CD4-positive, CD25-positive, alpha-beta regulatory T cell (primary cell): ENCODE results near the gene ALX3. TPM values are rescaled to one million over a fixed set of nuclear protein-coding genes. Genes with fewer than 3 reads are reported as not detected.

Experiments used
- ATAC-seq, 2 donors: fragments of 150-1000 bp; cut with Tn5 transposase; one replicate each; pipeline ENCODE4 v1.10.0; 2021; ENCODE audit warnings: low read depth in 2 of 2, moderate number of reproducible peaks in 2 of 2, moderate library complexity in 1 of 2
- DNase-seq, 3 donors: peaks; one replicate each; pipeline versions ENCODE4 v3.0.0 to v3.0.0-alpha.2; 2012 to 2022; ENCODE audit warnings: mixed read lengths in 1 of 3
- H3K27ac ChIP-seq: one replicate; pipeline ENCODE4 v1.7.0; 2013; ENCODE audit warnings: mild to moderate bottlenecking, low read length; ENCODE audit not compliant: insufficient read depth, poor library complexity, severe bottlenecking
- H3K27me3 ChIP-seq: one replicate; pipeline ENCODE4 v1.7.0; 2013; ENCODE audit warnings: low read length; ENCODE audit not compliant: control insufficient read depth, insufficient read depth
- H3K36me3 ChIP-seq: one replicate; pipeline ENCODE4 v1.7.0; 2013; ENCODE audit warnings: mild to moderate bottlenecking, low read length, moderate library complexity; ENCODE audit not compliant: control insufficient read depth, insufficient read depth
- H3K4me1 ChIP-seq: 2 replicates; pipeline ENCODE4 v1.7.0; 2013; ENCODE audit warnings: mild to moderate bottlenecking, low read length; ENCODE audit not compliant: insufficient read depth, control insufficient read depth, poor library complexity, severe bottlenecking
- H3K4me3 ChIP-seq: one replicate; pipeline ENCODE4 v1.7.0; 2013; ENCODE audit warnings: low read depth, mild to moderate bottlenecking, low read length, moderate library complexity
- H3K9me3 ChIP-seq, 2 experiments: 1 replicate in 1 of 2; 2 replicates in 1 of 2; pipeline ENCODE4 v1.7.0; 2013; ENCODE audit warnings: low read length in 2 of 2, mild to moderate bottlenecking in 1 of 2, moderate library complexity in 1 of 2; ENCODE audit not compliant: control insufficient read depth in 2 of 2
- H3K27ac Mint-ChIP-seq, 3 donors: one replicate each; pipeline ENCODE4 v1.8.0; 2020 to 2022; ENCODE audit warnings: mild to moderate bottlenecking in 3 of 3, mixed read lengths in 3 of 3, moderate library complexity in 2 of 3
- H3K27me3 Mint-ChIP-seq: one replicate; pipeline ENCODE4 v1.8.0; 2022; ENCODE audit warnings: mild to moderate bottlenecking, mixed read lengths
- H3K36me3 Mint-ChIP-seq: one replicate; pipeline ENCODE4 v1.8.0; 2020; ENCODE audit warnings: mixed read lengths
- H3K4me1 Mint-ChIP-seq, 4 donors: one replicate each; pipeline ENCODE4 v1.8.0; 2020 to 2022; ENCODE audit warnings: mixed read lengths in 4 of 4, mild to moderate bottlenecking in 1 of 4
- H3K4me3 Mint-ChIP-seq, 4 donors: one replicate each; pipeline ENCODE4 v1.8.0; 2020 to 2022; ENCODE audit warnings: mild to moderate bottlenecking in 4 of 4, mixed read lengths in 4 of 4, moderate library complexity in 3 of 4
- H3K9me3 Mint-ChIP-seq, 7 donors: one replicate each; pipeline ENCODE4 v1.8.0; 2020 to 2022; ENCODE audit warnings: mixed read lengths in 7 of 7, mild to moderate bottlenecking in 3 of 7, moderate library complexity in 2 of 7
- polyA plus RNA-seq, 4 donors: library from polyadenylated mRNA; unstranded; fragments of 300-500 nt; fragmentation: Illumina TruSeq; gene quantifications; one replicate each; pipeline ENCODE4 v1.2.3, GENCODE V29; 2021
- total RNA-seq: library from RNA; stranded (reverse); gene quantifications from one replicate; pipeline ENCODE4 v1.2.3, GENCODE V29; 2022

ALX3 gene
- total and polyA plus RNA-seq, 5 donors from 2014 or later: not detected

DNA sequence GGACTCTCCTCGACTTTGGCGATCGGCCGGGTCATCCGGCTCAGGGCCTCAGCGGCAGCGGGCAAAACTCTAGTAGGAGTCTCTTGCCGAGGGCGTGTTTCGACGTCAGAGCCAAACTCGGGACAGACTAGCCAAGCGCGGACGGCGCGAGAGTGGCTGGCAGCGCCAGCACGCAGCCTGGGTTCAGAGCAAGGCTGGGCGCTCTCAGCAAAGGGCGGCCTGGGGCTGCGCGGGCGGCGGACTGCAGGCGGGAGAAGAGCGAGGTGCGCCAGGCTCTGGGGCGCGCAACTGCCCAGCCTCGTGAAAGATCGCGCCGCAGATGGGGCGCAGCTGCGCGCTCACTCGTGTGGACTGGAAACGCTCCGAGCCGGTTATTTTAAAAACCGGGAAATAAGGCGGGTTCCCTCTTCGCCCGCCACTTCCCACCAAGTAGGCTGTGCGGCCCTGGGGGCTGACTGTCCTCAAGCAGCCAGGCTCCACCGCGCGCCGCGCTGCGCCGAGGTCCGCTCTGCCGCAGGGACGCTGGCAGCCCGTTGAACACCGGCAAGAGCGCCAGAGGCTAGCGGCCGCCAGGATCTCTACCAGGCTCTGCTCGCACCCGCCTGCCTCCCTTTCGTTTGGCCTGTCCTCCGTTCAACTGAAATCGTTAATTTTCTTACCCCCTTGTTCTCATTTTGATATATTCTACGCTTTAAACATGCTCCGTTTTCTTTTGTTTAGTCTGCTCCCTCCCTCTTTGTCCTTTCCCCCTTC lies 2.4 kb downstream of the ALX3 start:
- Mint-ChIP-seq H3K27ac (peak overlapping the region in 1 of 3 donors; percentile 84), H3K27me3 (peaks cover 52% of the 10 kb centered on the region), H3K9me3 (peaks cover 0 to 2% (median 0%) of the 10 kb centered on the region in 7 donors), H3K36me3 (peaks cover 3% of the 10 kb centered on the region), H3K4me3 (peak overlapping the region; percentile 12 to 87 (median 60)), H3K4me1 (peaks cover 0 to 18% (median 7%) of the 10 kb centered on the region in 4 donors)
- ATAC-seq: no peak
- Histone ChIP-seq H3K4me3 (no peak overlapping the region), H3K27me3 (peaks cover 29% of the 10 kb centered on the region), H3K9me3 (no peaks in the 10 kb centered on the region), H3K4me1 (peaks cover 25% of the 10 kb centered on the region), H3K36me3 (no peaks in the 10 kb centered on the region), H3K27ac (no peak overlapping the region)
- DNase-seq: no peak

DNA sequence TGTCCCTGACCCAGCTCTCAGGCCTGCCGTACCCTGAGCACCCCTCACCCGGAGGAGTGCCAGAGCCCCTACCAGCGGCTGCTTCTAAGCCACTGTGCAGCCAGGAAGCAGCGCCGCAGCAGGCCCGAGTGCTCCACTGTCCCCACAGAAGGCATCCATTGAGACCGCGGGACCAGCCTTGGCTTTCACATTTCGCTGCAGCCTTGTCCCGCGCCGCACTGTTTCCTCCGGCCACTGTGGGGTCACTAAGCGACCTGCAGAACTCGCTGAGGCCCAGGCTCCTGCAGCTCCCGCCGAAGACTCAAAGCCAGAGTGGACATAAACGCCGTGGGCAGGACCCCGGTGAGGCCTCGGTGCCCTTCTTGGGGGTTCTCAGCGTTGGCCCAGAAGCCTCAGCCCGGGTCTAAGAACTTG lies 3.0 kb downstream of the ALX3 start:
- Histone ChIP-seq H3K4me1 (peaks cover 25% of the 10 kb centered on the region), H3K27ac (no peak overlapping the region), H3K9me3 (no peaks in the 10 kb centered on the region), H3K36me3 (no peaks in the 10 kb centered on the region), H3K27me3 (peaks cover 23% of the 10 kb centered on the region), H3K4me3 (no peak overlapping the region)
- peaks cover 0 to 18% (median 7%) of the 10 kb centered on the region in 4 donors for H3K4me1 Mint-ChIP-seq
- peaks cover 3% of the 10 kb centered on the region for H3K36me3 Mint-ChIP-seq
- DNase-seq (no peak), ATAC-seq (no peak)
- peaks cover 47% of the 10 kb centered on the region for H3K27me3 Mint-ChIP-seq
- H3K4me3 Mint-ChIP-seq: peak overlapping the region in 1 of 4 donors; percentile 87
- H3K27ac Mint-ChIP-seq: no peak overlapping the region
- peaks cover 0 to 2% (median 0%) of the 10 kb centered on the region in 7 donors for H3K9me3 Mint-ChIP-seq

DNA sequence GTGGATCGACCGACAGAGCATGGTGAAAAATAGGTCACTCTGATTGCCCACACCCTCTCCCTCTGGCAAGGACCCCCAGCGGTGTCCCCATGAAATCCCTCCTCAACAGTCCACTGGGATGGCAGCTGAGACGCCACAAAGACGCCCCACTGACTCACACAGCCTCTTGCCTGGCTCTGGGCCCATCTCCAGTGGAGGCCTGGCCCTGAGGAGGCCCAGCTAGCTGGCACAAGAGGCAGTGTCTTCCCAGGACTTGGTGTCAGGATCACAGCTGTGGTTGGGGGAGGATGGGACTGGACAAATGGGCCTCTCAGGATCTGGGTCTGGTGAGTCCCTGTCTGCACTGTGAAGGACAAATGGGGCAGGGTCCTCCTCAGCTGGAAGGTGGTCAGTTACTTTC lies 4.6 kb downstream of the ALX3 start:
- no peak for ATAC-seq
- Histone ChIP-seq H3K36me3 (no peaks in the 10 kb centered on the region), H3K4me3 (no peak overlapping the region), H3K27me3 (peaks cover 12% of the 10 kb centered on the region), H3K9me3 (no peaks in the 10 kb centered on the region), H3K4me1 (peaks cover 25% of the 10 kb centered on the region), H3K27ac (no peak overlapping the region)
- Mint-ChIP-seq H3K9me3 (peaks cover 0 to 2% (median 0%) of the 10 kb centered on the region in 7 donors), H3K4me1 (peaks cover 0 to 18% (median 9%) of the 10 kb centered on the region in 4 donors), H3K4me3 (no peak overlapping the region), H3K27ac (no peak overlapping the region), H3K36me3 (peaks cover 12% of the 10 kb centered on the region), H3K27me3 (peaks cover 31% of the 10 kb centered on the region)
- DNase-seq: no peak

DNA sequence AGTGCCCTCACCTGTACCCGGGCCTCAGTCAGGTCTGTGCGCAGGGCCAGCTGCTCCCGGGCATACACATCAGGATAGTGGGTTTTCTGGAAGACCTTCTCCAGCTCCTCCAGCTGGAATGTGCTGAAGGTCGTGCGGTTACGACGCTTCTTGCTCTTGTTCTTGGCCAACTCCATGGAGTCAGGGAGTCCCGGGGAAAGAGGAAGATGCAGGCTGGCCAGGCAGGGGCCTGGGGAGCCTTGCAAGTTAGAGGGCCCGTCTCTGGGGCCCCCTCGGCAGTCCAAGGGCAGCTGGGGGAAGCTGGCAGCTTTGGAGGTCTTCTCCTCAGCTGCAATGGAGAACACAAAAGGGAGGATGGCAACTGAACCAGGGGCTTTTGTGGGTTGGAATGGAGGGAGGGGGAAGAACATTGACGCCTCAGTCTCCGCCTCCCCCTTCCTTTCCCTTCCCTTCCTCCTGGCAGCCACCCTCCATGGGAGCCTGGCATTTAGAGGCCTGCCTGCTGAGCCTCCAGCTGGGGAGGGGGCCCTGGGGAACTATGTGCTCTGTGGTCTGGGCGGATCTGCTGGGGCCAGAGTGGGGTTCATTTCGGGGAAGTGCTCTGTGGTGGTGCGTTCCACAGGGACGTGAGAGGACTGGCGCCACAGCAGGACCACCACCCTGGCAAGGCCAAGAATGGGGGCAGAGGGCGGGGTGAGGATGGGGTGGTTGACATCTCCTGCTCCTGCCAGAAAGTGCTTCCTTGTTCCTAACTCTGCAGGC lies 5.7 kb downstream of the ALX3 start:
- no peak overlapping the region for H3K27ac Mint-ChIP-seq
- H3K27me3 ChIP-seq: peaks cover 12% of the 10 kb centered on the region
- H3K27me3 Mint-ChIP-seq: peaks cover 27% of the 10 kb centered on the region
- H3K27ac ChIP-seq: no peak overlapping the region
- H3K9me3 Mint-ChIP-seq: peaks cover 0 to 2% (median 0%) of the 10 kb centered on the region in 7 donors
- peaks cover 17% of the 10 kb centered on the region for H3K36me3 Mint-ChIP-seq
- no peak for ATAC-seq
- no peak overlapping the region for H3K4me3 Mint-ChIP-seq
- H3K4me1 Mint-ChIP-seq: peaks cover 0 to 15% (median 9%) of the 10 kb centered on the region in 4 donors
- H3K4me1 ChIP-seq: peaks cover 22% of the 10 kb centered on the region
- H3K36me3 ChIP-seq: no peaks in the 10 kb centered on the region
- no peaks in the 10 kb centered on the region for H3K9me3 ChIP-seq
- no peak overlapping the region for H3K4me3 ChIP-seq
- no peak for DNase-seq

DNA sequence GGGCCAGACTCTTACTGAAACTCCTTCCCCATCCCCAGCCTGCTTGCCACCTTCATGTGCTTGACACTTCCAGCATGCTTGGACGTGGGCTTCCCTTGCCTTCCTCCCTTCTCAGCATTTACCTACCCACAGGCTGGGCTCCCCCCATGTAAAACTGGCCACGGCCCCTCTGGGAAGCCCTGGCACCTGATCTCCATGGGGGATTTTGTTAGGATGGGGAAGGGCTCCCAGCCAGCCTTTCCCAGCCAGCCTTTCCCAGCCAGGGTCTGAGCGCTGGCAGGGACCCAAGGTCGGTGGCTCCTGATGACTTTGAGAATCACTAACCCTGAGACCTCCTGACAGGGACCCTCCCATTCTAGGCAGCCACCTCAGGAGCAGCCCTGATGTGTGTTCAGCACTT lies 6.7 kb downstream of the ALX3 start:
- peak overlapping the region in 1 of 3 donors; percentile 76 for H3K27ac Mint-ChIP-seq
- DNase-seq: no peak
- peaks cover 23% of the 10 kb centered on the region for H3K27me3 Mint-ChIP-seq
- H3K4me3 ChIP-seq: no peak overlapping the region
- H3K4me3 Mint-ChIP-seq: no peak overlapping the region
- H3K36me3 ChIP-seq: peaks cover 2% of the 10 kb centered on the region
- H3K4me1 ChIP-seq: peaks cover 12% of the 10 kb centered on the region
- ATAC-seq: no peak
- no peaks in the 10 kb centered on the region for H3K9me3 ChIP-seq
- H3K4me1 Mint-ChIP-seq: peaks cover 0 to 11% (median 9%) of the 10 kb centered on the region in 4 donors
- H3K27ac ChIP-seq: no peak overlapping the region
- peaks cover 12% of the 10 kb centered on the region for H3K27me3 ChIP-seq
- H3K9me3 Mint-ChIP-seq: peaks cover 0 to 2% (median 0%) of the 10 kb centered on the region in 7 donors
- peaks cover 19% of the 10 kb centered on the region for H3K36me3 Mint-ChIP-seq

DNA sequence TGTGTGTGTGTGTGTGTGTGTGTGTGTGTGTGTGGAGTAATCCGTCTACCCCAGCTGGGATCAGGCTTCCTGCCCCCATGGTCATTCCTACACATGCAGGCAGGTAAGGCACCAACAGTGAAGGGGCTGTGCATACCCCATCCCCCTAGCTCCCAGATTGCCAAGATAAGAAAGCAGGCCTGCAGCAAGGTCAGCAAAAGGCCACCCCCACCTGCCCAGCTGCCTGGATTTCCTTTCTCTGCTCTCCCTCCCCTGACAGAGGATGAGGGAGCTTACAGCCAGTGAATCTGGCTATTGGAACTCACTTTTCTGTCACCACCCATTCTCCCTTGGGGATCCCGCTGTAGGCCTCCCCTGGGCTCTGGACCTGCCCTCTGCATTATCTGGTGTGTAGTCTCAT lies 7.9 kb downstream of the ALX3 start:
- H3K36me3 Mint-ChIP-seq: peaks cover 23% of the 10 kb centered on the region

GRCh38 chr1:110061341-110061740 lies 9.1 kb downstream of the ALX3 start:
- Histone ChIP-seq H3K27ac (no peak overlapping the region), H3K27me3 (no peaks in the 10 kb centered on the region), H3K4me1 (no peaks in the 10 kb centered on the region), H3K9me3 (no peaks in the 10 kb centered on the region), H3K36me3 (peaks cover 26% of the 10 kb centered on the region), H3K4me3 (no peak overlapping the region)
- H3K27ac Mint-ChIP-seq: peak overlapping the region in 1 of 3 donors; percentile 69
- H3K9me3 Mint-ChIP-seq: no peaks in the 10 kb centered on the region
- peaks cover 31% of the 10 kb centered on the region for H3K36me3 Mint-ChIP-seq
- peaks cover 0 to 10% (median 5%) of the 10 kb centered on the region in 4 donors for H3K4me1 Mint-ChIP-seq
- DNase-seq: no peak
- peaks cover 7% of the 10 kb centered on the region for H3K27me3 Mint-ChIP-seq
- H3K4me3 Mint-ChIP-seq: no peak overlapping the region
- no peak for ATAC-seq

More for the DNA sequence above, 7.9 kb downstream of the ALX3 start:
- Histone ChIP-seq H3K4me1 (peaks cover 2% of the 10 kb centered on the region), H3K27me3 (peaks cover 6% of the 10 kb centered on the region), H3K36me3 (peaks cover 13% of the 10 kb centered on the region), H3K4me3 (no peak overlapping the region), H3K27ac (no peak overlapping the region), H3K9me3 (no peaks in the 10 kb centered on the region)
- no peaks in the 10 kb centered on the region for H3K9me3 Mint-ChIP-seq
- peaks cover 12% of the 10 kb centered on the region for H3K27me3 Mint-ChIP-seq
- DNase-seq (no peak), ATAC-seq (no peak)
- H3K4me3 Mint-ChIP-seq: no peak overlapping the region
- H3K27ac Mint-ChIP-seq: no peak overlapping the region
- H3K4me1 Mint-ChIP-seq: peaks cover 0 to 10% (median 6%) of the 10 kb centered on the region in 4 donors
